Brain microvascular endothelial cell (primary cell): ENCODE measurements around the gene ARHGEF4.
"Not testable (repeated sequence)": the region's sequence is repeated elsewhere in the genome, so short reads cannot be mapped to it uniquely, and the experiment has no call there.

Experiments used
- DNase-seq: peaks from one replicate; pipeline ENCODE4 v3.0.0-alpha.2; 2020
- H3K27ac ChIP-seq: fragments of 250-450 bp; sonication (Bioruptor Pico); 2 replicates; pipeline ENCODE4 v1.5.1; 2020; ENCODE audit warnings: mild to moderate bottlenecking, moderate library complexity
- H3K27me3 ChIP-seq: fragments of 250-450 bp; sonication (Bioruptor Pico); replicated peaks from 2 replicates; pipeline ENCODE4 v1.5.1; 2020; ENCODE audit warnings: mild to moderate bottlenecking
- H3K36me3 ChIP-seq: fragments of 250-450 bp; sonication (Bioruptor Pico); replicated peaks from 2 replicates; pipeline ENCODE4 v1.5.1; 2020; ENCODE audit warnings: mild to moderate bottlenecking
- H3K4me3 ChIP-seq: 2 replicates; pipeline ENCODE4 v1.5.1; 2011; ENCODE audit warnings: low read depth, mild to moderate bottlenecking, control low read depth, low read length, moderate library complexity
- CTCF ChIP-seq: IDR thresholded peaks from 2 replicates; pipeline ENCODE4 v1.5.1; 2011; ENCODE audit warnings: low read depth, mild to moderate bottlenecking, moderate library complexity, low read length, control low read depth, inconsistent platforms; ENCODE audit errors: missing control alignments
- in situ Hi-C: cut with HindIII; loops from 2 replicates; pipeline ENCODE4 v1.10.0; 2017; ENCODE audit warnings: low sequenced_read_pairs, low pct_ligation_motif_present

Gene ARHGEF4

GRCh38 chr2:130986890-130987493 lies 150.3 kb downstream of the ARHGEF4 start:
- Histone ChIP-seq H3K27ac (no peak overlapping the region), H3K36me3 (no peaks in the 10 kb centered on the region), H3K4me3 (no peak overlapping the region), H3K27me3 (no peaks in the 10 kb centered on the region)
- in situ Hi-C loops: no loop called here
- no peak for DNase-seq
- no peak for TF ChIP-seq CTCF

GRCh38 chr2:130987519-130988425 lies 151.1 kb downstream of the ARHGEF4 start:
- DNase-seq: no peak
- in situ Hi-C loops: no loop called here
- H3K36me3 ChIP-seq: no peaks in the 10 kb centered on the region
- H3K27ac ChIP-seq: no peak overlapping the region
- no peak for TF ChIP-seq CTCF
- H3K27me3 ChIP-seq: no peaks in the 10 kb centered on the region
- no peak overlapping the region for H3K4me3 ChIP-seq

DNA sequence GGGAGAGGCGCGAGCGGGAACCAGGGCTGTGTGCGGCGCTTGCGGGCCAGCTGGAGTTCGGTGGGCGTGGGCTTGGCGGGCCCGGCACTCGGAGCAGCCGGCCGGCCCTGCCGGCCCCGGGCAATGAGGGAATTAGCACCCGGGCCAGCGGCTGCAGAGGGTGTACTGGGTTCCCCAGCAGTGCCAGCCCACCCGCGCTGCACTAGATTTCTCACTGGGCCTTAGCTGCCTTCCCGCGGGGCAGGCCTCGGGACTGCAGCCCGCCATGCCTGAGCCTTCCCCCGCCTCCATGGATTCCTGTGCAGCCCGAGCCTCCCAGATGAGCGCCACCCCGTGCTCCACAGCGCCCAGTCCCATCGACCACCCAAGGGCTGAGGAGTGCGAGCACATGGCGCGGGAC lies 154.7 kb downstream of the ARHGEF4 start:
- H3K36me3 ChIP-seq, DNase-seq, H3K27ac ChIP-seq, H3K27me3 ChIP-seq, in situ Hi-C loops, H3K4me3 ChIP-seq: not testable (repeated sequence)

DNA sequence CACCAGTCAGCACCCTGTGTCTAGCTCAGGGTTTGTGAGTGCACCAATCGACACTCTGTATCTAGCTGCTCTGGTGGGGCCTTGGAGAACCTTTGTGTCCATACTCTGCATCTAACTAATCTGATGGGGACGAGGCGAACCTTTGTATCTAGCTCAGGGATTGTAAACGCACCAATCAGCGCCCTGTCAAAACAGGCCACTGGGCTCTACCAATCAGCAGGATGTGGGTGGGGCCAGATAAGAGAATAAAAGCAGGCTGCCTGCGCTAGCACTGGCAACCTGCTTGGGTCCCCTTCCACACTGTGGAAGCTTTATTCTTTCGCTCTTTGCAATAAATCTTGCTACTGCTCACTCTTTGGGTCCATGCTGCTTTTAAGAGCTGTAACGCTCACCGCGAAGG lies 155.3 kb downstream of the ARHGEF4 start:
- H3K27ac ChIP-seq, H3K27me3 ChIP-seq, in situ Hi-C loops, H3K36me3 ChIP-seq, DNase-seq, H3K4me3 ChIP-seq: not testable (repeated sequence)

GRCh38 chr2:130996691-130997090 lies 160.0 kb downstream of the ARHGEF4 start:
- Histone ChIP-seq H3K27me3 (no peaks in the 10 kb centered on the region), H3K27ac (no peak overlapping the region), H3K36me3 (no peaks in the 10 kb centered on the region), H3K4me3 (no peak overlapping the region)
- in situ Hi-C loops: no loop called here
- DNase-seq: no peak
- TF ChIP-seq CTCF: no peak

- no peak for TF ChIP-seq CTCF
- H3K4me3 ChIP-seq: no peak overlapping the region
- H3K27ac ChIP-seq: no peak overlapping the region
- DNase-seq: no peak
- in situ Hi-C loops: no loop called here
- H3K27me3 ChIP-seq: no peaks in the 10 kb centered on the region
- no peaks in the 10 kb centered on the region for H3K36me3 ChIP-seq
Measured at GRCh38 chr2:130997198-130997597, 160.5 kb downstream of the ARHGEF4 start.
